SK-N-SH treated with all-trans-retinoic acid at 6 μM for 48 hours (cell line): ENCODE data around the gene YIPF1.

Source experiments
- BACH2 ChIP-seq: fragments of 250-450 bp; sonication (Bioruptor Pico); IDR thresholded peaks from 2 replicates; pipeline ENCODE4 v1.9.0; 2021; ENCODE audit warnings: mild to moderate bottlenecking, borderline replicate concordance
- PPARA ChIP-seq: fragments of 250-450 bp; sonication (Bioruptor Pico); IDR thresholded peaks from 2 replicates; pipeline ENCODE4 v1.5.0; 2020; ENCODE audit warnings: mild to moderate bottlenecking, borderline replicate concordance
- ZC3H10 ChIP-seq: fragments of 250-450 bp; sonication (Bioruptor Pico); IDR thresholded peaks from 2 replicates; pipeline ENCODE4 v1.5.1; 2021; ENCODE audit warnings: mild to moderate bottlenecking, moderate library complexity
- ZFP3 ChIP-seq: fragments of 250-450 bp; sonication (Bioruptor Pico); IDR thresholded peaks from 2 replicates; pipeline ENCODE4 v1.5.0; 2020; ENCODE audit warnings: mild to moderate bottlenecking, moderate library complexity
- ZNF565 ChIP-seq: fragments of 450-650 bp; formaldehyde crosslinking; conservative IDR thresholded peaks from 2 replicates; pipeline ENCODE4 v1.5.0; 2020; ENCODE audit warnings: low read depth, mild to moderate bottlenecking, moderate library complexity
- TF ChIP-seq, protein P1 (sequence below): fragments of 250-450 bp; sonication (Bioruptor Pico); IDR thresholded peaks from 2 replicates; pipeline ENCODE4 v1.5.1; 2020; ENCODE audit warnings: low read depth, mild to moderate bottlenecking, moderate library complexity

DNA sequence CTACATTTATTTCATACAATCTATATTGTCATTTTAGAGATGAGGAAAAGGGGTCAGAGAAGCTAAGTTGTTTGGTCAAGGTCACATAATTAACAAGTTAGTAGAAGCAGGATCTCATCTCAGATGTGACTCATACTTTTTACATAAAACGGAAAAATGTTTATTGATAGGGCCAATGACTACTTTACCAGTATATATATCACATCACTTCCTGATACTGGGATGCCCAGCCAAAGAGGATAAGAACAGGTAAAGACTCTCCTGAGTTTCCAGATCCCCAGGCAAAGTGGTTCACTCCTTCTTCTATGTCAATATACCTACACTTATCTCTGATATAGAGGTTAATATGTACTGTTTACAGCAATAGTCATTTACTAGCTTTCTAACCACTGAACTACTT is 21.0 kb downstream of the YIPF1 start:
- TF ChIP-seq ZNF565 (CRISPR knock-in tag): no peak
- TF ChIP-seq ZC3H10 (CRISPR knock-in tag): no peak
- TF ChIP-seq, protein P1, sequence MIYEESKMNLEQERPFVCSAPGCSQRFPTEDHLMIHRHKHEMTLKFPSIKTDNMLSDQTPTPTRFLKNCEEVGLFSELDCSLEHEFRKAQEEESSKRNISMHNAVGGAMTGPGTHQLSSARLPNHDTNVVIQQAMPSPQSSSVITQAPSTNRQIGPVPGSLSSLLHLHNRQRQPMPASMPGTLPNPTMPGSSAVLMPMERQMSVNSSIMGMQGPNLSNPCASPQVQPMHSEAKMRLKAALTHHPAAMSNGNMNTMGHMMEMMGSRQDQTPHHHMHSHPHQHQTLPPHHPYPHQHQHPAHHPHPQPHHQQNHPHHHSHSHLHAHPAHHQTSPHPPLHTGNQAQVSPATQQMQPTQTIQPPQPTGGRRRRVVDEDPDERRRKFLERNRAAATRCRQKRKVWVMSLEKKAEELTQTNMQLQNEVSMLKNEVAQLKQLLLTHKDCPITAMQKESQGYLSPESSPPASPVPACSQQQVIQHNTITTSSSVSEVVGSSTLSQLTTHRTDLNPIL (CRISPR knock-in tag): no peak
- no peak for TF ChIP-seq BACH2 (CRISPR knock-in tag)
- TF ChIP-seq PPARA: no peak
- TF ChIP-seq ZFP3 (CRISPR knock-in tag): no peak
